Measurements from ENCODE around the gene NPBWR2.

DNA sequence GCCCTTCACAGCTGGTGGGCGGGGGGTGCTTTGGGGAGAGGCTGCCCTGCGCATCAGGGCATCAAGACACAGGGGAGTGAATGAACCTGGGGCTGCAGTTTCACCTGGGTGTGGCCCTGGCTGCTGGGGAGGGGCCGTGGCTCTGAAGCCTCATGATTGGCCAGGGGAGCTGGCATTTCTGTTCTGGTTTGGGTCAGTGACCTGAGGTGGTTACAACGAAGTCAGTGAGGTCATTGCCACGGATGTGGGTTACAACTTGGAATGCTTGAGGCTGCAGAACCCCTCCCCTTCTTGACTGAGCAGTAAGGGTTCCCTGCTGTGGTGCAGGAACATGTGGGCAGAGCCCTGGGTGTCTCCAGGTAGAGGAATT, 41.4 kb downstream of the NPBWR2 start:
- TF ChIP-seq CTCF (conservative IDR thresholded peaks at IDR 0.05; ENCODE audit: low read depth in 2 of 2), result no peak
- no peak for TF ChIP-seq ZNF331 (CRISPR knock-in tag; IDR thresholded peaks at IDR 0.05; ENCODE audit: low read depth)
- TF ChIP-seq POLR2AphosphoS5 (IDR thresholded peaks at IDR 0.05; ENCODE audit: low read depth), result no peak
- no peak for TF ChIP-seq EZH2 (IDR thresholded peaks at IDR 0.05; ENCODE audit: low read depth, unreplicated experiment)
- no peak for TF ChIP-seq STAT1 (IDR thresholded peaks at IDR 0.05; ENCODE audit: unreplicated experiment)
- no peak for TF ChIP-seq EZH2phosphoT487 (IDR thresholded peaks at IDR 0.05; ENCODE audit: unreplicated experiment)
- no peak for TF ChIP-seq ETS1 (IDR thresholded peaks at IDR 0.05)
- TF ChIP-seq CREB1 (CRISPR knock-in tag; IDR thresholded peaks at IDR 0.05; ENCODE audit: low read depth), result no peak
- TF ChIP-seq REST (IDR thresholded peaks at IDR 0.05; ENCODE audit: unreplicated experiment), result no peak
- TF ChIP-seq JUNB (IDR thresholded peaks at IDR 0.05; ENCODE audit: unreplicated experiment), result no peak
- no peak for TF ChIP-seq NANOG (IDR thresholded peaks at IDR 0.05; ENCODE audit: borderline replicate concordance)

Data from GM23338 (cell line).